ENCODE measurements around the gene STON2.

DNA sequence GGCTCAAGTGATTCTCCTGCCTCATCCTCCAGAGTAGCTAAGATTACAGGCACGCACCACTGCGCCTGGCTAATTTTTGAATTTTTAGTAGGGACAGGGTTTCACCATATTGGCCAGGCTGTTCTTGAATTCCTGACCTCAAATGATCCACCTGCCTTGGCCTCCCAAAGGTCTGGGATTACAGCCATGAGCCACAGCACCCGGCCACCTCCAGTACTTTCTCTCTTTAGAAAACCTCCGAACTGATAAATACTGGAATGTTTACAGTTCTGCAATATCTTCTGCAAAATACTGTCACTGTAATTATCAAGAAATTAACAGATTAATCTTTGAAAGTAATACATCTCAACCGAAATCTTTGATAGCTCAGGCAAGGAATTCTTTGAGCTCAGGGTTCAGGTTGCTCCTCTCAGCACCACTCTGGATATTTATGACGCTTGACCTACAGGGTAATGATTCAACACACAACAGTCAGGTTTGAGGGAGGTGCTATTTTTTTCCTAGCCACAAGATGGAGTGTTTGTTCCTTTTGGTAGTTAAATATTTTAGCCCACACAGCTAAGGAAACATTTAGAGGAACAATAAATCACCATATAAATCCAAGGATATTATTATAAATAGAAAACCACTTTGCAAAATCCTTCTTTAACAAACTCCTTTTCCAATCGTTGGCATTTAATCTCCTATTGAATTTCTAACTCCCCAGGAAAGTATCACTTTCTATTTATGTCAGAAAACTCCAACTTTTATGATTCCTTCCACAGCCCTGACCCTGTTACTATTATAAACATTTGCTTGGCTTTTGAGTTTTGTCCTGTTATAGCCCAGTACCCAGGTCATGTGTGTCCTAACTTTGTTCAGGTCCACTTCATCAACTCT, 130.8 kb downstream of the STON2 start:
- TF ChIP-seq, protein P1, sequence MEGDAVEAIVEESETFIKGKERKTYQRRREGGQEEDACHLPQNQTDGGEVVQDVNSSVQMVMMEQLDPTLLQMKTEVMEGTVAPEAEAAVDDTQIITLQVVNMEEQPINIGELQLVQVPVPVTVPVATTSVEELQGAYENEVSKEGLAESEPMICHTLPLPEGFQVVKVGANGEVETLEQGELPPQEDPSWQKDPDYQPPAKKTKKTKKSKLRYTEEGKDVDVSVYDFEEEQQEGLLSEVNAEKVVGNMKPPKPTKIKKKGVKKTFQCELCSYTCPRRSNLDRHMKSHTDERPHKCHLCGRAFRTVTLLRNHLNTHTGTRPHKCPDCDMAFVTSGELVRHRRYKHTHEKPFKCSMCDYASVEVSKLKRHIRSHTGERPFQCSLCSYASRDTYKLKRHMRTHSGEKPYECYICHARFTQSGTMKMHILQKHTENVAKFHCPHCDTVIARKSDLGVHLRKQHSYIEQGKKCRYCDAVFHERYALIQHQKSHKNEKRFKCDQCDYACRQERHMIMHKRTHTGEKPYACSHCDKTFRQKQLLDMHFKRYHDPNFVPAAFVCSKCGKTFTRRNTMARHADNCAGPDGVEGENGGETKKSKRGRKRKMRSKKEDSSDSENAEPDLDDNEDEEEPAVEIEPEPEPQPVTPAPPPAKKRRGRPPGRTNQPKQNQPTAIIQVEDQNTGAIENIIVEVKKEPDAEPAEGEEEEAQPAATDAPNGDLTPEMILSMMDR (IDR thresholded peaks at IDR 0.05; ENCODE audit: poor library complexity): peak; percentile 83
- no peak for TF ChIP-seq EZH2 (IDR thresholded peaks at IDR 0.05; ENCODE audit: borderline replicate concordance)

Data from hepatocyte (in vitro differentiated cells).